HepG2 (cell line): ENCODE data around the gene SYT17.

Experiments used
- MTA3 ChIP-seq: sonication (generic); formaldehyde crosslinking; IDR thresholded peaks from 2 replicates; pipeline ENCODE4 v1.4.0; 2020; ENCODE audit warnings: missing genetic modification reagents
- SRF ChIP-seq: IDR thresholded peaks from 2 replicates; pipeline ENCODE4 v1.6.1; 2011; ENCODE audit warnings: mild to moderate bottlenecking, low read depth, low read length, moderate library complexity

DNA sequence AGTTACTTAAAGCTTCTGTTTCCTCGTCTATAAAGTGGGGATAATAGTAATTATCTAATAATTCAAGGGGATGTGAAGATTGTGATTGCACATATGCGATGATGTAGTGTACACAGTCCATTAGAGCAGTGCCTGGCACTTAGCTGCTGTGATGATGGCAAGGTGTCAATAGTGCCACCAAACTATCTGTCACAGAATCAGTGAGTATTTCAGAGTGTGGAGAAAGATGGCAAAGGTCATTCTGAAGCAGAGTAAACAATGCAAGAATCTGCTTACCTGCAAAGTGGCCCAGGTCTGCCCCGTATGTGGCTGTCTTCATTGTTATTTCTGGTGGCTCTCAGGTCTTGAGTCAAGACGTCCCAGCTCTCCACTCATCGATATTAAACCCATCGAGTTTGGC is 15.1 kb downstream of the SYT17 start:
- TF ChIP-seq SRF (no peak), MTA3 (CRISPR knock-in tag) (no peak)
